H1 (cell line): Measurements from ENCODE around the gene CCDC93. TPM values are rescaled to one million over a fixed set of nuclear protein-coding genes. Genes with fewer than 3 reads are reported as not detected.

ENCODE experiments used
- CTCF ChIA-PET: fragments of 300-600 bp; sonication (Branson Sonifier 250); formaldehyde crosslinking; loops from one replicate; lab custom pipeline; 2021; ENCODE audit not compliant: partially characterized antibody; lab: Charles Lee
- POLR2A ChIA-PET: fragments of 300-600 bp; sonication (Branson Sonifier 250); formaldehyde crosslinking; loops from one replicate; lab custom pipeline; 2021; ENCODE audit warnings: inconsistent platforms; ENCODE audit not compliant: partially characterized antibody; lab: Charles Lee
- DNase-seq, 2 experiments: peaks; one replicate each; pipeline versions ENCODE4 v3.0.0 to v3.0.0-alpha.2; 2010 to 2022; ENCODE audit warnings: low spot score in 2 of 2, low read depth in 1 of 2, mixed read lengths in 1 of 2
- FAIRE-seq: peaks from 2 replicates; lab custom pipeline; 2011; peaks lifted over from hg19 to GRCh38; lab: Jason Lieb, UNC
- H2AFZ ChIP-seq: 2 replicates; pipeline ENCODE4 v1.8.1; 2012; ENCODE audit warnings: low read length, inconsistent platforms
- H2AK5ac ChIP-seq: 2 replicates; pipeline ENCODE4 v1.6.1; 2013; ENCODE audit warnings: low read depth, low read length
- H2BK120ac ChIP-seq: replicated peaks from 2 replicates; pipeline ENCODE3; 2013; ENCODE audit warnings: low read depth, low read length, inconsistent platforms
- H2BK12ac ChIP-seq: 2 replicates; pipeline ENCODE4 v1.6.1; 2013; ENCODE audit warnings: low read depth, low read length
- H2BK15ac ChIP-seq: 2 replicates; pipeline ENCODE4 v1.6.1; 2013; ENCODE audit warnings: low read length
- H2BK20ac ChIP-seq: 2 replicates; pipeline ENCODE4 v1.6.1; 2013; ENCODE audit warnings: low read length
- H2BK5ac ChIP-seq: 2 replicates; pipeline ENCODE4 v1.6.1; 2013; ENCODE audit warnings: low read depth, low read length
- H3K14ac ChIP-seq: 2 replicates; pipeline ENCODE4 v1.6.1; 2013; ENCODE audit warnings: inconsistent platforms; ENCODE audit not compliant: insufficient read length
- H3K18ac ChIP-seq: 2 replicates; pipeline ENCODE4 v1.6.1; 2013; ENCODE audit warnings: low read length; ENCODE audit errors: extremely low read depth
- H3K23ac ChIP-seq: 2 replicates; pipeline ENCODE4 v1.6.1; 2013; ENCODE audit warnings: inconsistent platforms; ENCODE audit not compliant: insufficient read length
- H3K23me2 ChIP-seq: 2 replicates; pipeline ENCODE4 v1.6.1; 2013; ENCODE audit warnings: low read depth, low read length
- H3K27ac ChIP-seq: 2 replicates; pipeline ENCODE4 v1.6.1; 2011; ENCODE audit warnings: low read depth, low read length, inconsistent platforms
- H3K27me3 ChIP-seq, 4 experiments: replicated peaks in 1 of 4; 1 replicate in 1 of 4; 2 replicates in 3 of 4; pipeline versions ENCODE4 v1.6.1 to v1.8.1; 2011 to 2013; ENCODE audit warnings: low read length in 3 of 4, mild to moderate bottlenecking in 3 of 4, inconsistent platforms in 2 of 4, mixed read lengths in 2 of 4, moderate library complexity in 1 of 4; ENCODE audit not compliant: control insufficient read depth in 3 of 4, insufficient read depth in 3 of 4; ENCODE audit errors: extremely low read depth in 1 of 4
- H3K36me3 ChIP-seq, 4 experiments: 2 replicates each; pipeline versions ENCODE4 v1.6.1 to v1.8.1; 2011 to 2013; ENCODE audit warnings: mild to moderate bottlenecking in 4 of 4, low read length in 3 of 4, moderate library complexity in 2 of 4, control low read depth in 1 of 4, inconsistent platforms in 1 of 4; ENCODE audit not compliant: insufficient read depth in 4 of 4, control insufficient read depth in 2 of 4
- H3K4ac ChIP-seq: replicated peaks from 2 replicates; pipeline ENCODE3; 2013; ENCODE audit warnings: low read length, low read depth, mixed read lengths, inconsistent platforms; ENCODE audit not compliant: insufficient read length
- H3K4me1 ChIP-seq, 4 experiments: replicated peaks in 1 of 4; 1 replicate in 1 of 4; 2 replicates in 3 of 4; pipeline versions ENCODE4 v1.6.1 to v1.8.1; 2011 to 2013; ENCODE audit warnings: low read length in 3 of 4, inconsistent platforms in 2 of 4, mixed read lengths in 1 of 4; ENCODE audit not compliant: insufficient read depth in 4 of 4, control insufficient read depth in 3 of 4
- H3K4me2 ChIP-seq, 2 experiments: 2 replicates each; pipeline versions ENCODE4 v1.6.1 to v1.8.1; 2011 to 2013; ENCODE audit warnings: low read depth in 2 of 2, low read length in 2 of 2, control low read depth in 1 of 2, inconsistent platforms in 1 of 2, mild to moderate bottlenecking in 1 of 2; ENCODE audit not compliant: insufficient read depth in 1 of 2
- H3K4me3 ChIP-seq, 4 experiments: fragments of 200-600, 300-600 bp in 1 of 4; sonication (generic), shearing (Covaris generic), sonication (Bioruptor Twin) in 1 of 4; 2 replicates each; pipeline versions ENCODE4 v1.5.1 to v1.8.1; 2011 to 2016; ENCODE audit warnings: low read length in 4 of 4, low read depth in 3 of 4, control low read depth in 2 of 4, inconsistent platforms in 2 of 4, mild to moderate bottlenecking in 2 of 4, mixed read lengths in 1 of 4, moderate library complexity in 1 of 4; ENCODE audit not compliant: insufficient read depth in 2 of 4; ENCODE audit errors: extremely low read depth in 1 of 4
- H3K56ac ChIP-seq: replicated peaks from 2 replicates; pipeline ENCODE3; 2013; ENCODE audit warnings: low read depth, mild to moderate bottlenecking, mixed read lengths, low read length, inconsistent platforms; ENCODE audit not compliant: insufficient read length
- H3K79me1 ChIP-seq: 2 replicates; pipeline ENCODE4 v1.6.1; 2013; ENCODE audit warnings: low read depth, low read length, control low read depth
- H3K79me2 ChIP-seq, 2 experiments: 2 replicates each; pipeline versions ENCODE4 v1.6.1 to v1.8.1; 2012 to 2013; ENCODE audit warnings: low read length in 2 of 2, mild to moderate bottlenecking in 2 of 2, inconsistent platforms in 1 of 2; ENCODE audit not compliant: insufficient read depth in 2 of 2, control insufficient read depth in 1 of 2
- H3K9ac ChIP-seq, 4 experiments: replicated peaks in 1 of 4; 1 replicate in 1 of 4; 2 replicates in 3 of 4; pipeline versions ENCODE4 v1.6.1 to v1.8.1; 2011 to 2013; ENCODE audit warnings: low read depth in 3 of 4, low read length in 3 of 4, control low read depth in 2 of 4, mild to moderate bottlenecking in 2 of 4, moderate library complexity in 2 of 4, inconsistent platforms in 1 of 4; ENCODE audit errors: extremely low read depth in 1 of 4
- H3K9me3 ChIP-seq, 2 experiments: 2 replicates each; pipeline versions ENCODE4 v1.6.1 to v1.8.1; 2012 to 2013; ENCODE audit warnings: mild to moderate bottlenecking in 2 of 2, moderate library complexity in 2 of 2, control low read depth in 1 of 2, inconsistent platforms in 1 of 2, low read depth in 1 of 2, low read length in 1 of 2, mixed read lengths in 1 of 2; ENCODE audit not compliant: insufficient read depth in 2 of 2
- H4K20me1 ChIP-seq, 2 experiments: replicated peaks in 1 of 2; 2 replicates each; pipeline versions ENCODE3 to v1.8.1; 2011 to 2013; ENCODE audit warnings: inconsistent platforms in 2 of 2, low read length in 2 of 2, mild to moderate bottlenecking in 1 of 2; ENCODE audit not compliant: insufficient read depth in 2 of 2, control insufficient read depth in 1 of 2
- H4K5ac ChIP-seq: 2 replicates; pipeline ENCODE4 v1.6.1; 2013; ENCODE audit warnings: low read length, low read depth, mixed read lengths, inconsistent platforms; ENCODE audit not compliant: insufficient read length
- H4K8ac ChIP-seq: 2 replicates; pipeline ENCODE4 v1.8.0; 2013; ENCODE audit warnings: mild to moderate bottlenecking, moderate library complexity, low read length, inconsistent platforms; ENCODE audit not compliant: insufficient read depth; ENCODE audit errors: extremely low read depth
- H4K91ac ChIP-seq: replicated peaks from 2 replicates; pipeline ENCODE3; 2013; ENCODE audit warnings: low read length, mixed read lengths, inconsistent platforms; ENCODE audit not compliant: insufficient read length
- BRCA1 ChIP-seq: IDR thresholded peaks from 2 replicates; pipeline ENCODE4 v1.6.1; 2012; ENCODE audit warnings: low read depth, low read length, improper control_type of control experiment
- CEBPB ChIP-seq: IDR thresholded peaks from 2 replicates; pipeline ENCODE4 v1.6.1; 2012; ENCODE audit warnings: low read depth, low read length
- RNF2 ChIP-seq: fragments of 200-900, 300-1000 bp; sonication (generic); IDR thresholded peaks from 2 replicates; pipeline ENCODE4 v1.7.1; 2016; ENCODE audit warnings: borderline replicate concordance, low read depth, mild to moderate bottlenecking, antibody characterized with exemption, low read length; ENCODE audit not compliant: poor library complexity, severe bottlenecking; ENCODE audit errors: missing control alignments
- WGBS, 2 experiments: shearing (Covaris generic) in 1 of 2; methylation state at CpG; one replicate each; pipeline versions ENCODE4 v1.1.6 to v1.1.7; 2013 to 2015; ENCODE audit warnings: low lambda C conversion rate in 2 of 2, mixed read lengths in 2 of 2, inconsistent platforms in 1 of 2, low coverage in 1 of 2, missing lambda C conversion rate in 1 of 2; ENCODE audit not compliant: insufficient replicate concordance in 2 of 2, insufficient coverage in 1 of 2, insufficient read length in 1 of 2; ENCODE audit errors: extremely low coverage in 1 of 2, missing lambda C conversion rate in 1 of 2; 5-methylcytosine and 5-hydroxymethylcytosine counted together
- polyA plus RNA-seq, 7 experiments: library from polyadenylated mRNA; depleted of rRNA in 3 of 7; stranded (reverse) in 5 of 7; unstranded in 2 of 7; fragments of >200 nt in 5 of 7; fragments of 200-250 nt in 2 of 7; gene quantifications; 1 replicate in 5 of 7; 2 replicates in 1 of 7; 4 replicates in 1 of 7; pipeline versions ENCODE4 v1.2.1 to v1.2.3, GENCODE V29; 2011 to 2013; ENCODE audit warnings: missing spikeins in 2 of 7, mixed read lengths in 2 of 7
- total RNA-seq: library from RNA; stranded (reverse); fragmentation: NEBNext Ultra II Directional; extraction: Animal tissue kit (Norgen Biotek cat#: 25700); gene quantifications from 2 replicates; pipeline ENCODE4 v1.2.1, GENCODE V29; 2021

CCDC93 gene
- total and polyA plus RNA-seq, 2 of the 8 experiments (the other 6 are each of a cell fraction or from before 2014, with no cell fraction given) = 5.5 to 18.0 TPM

- H3K9me3 ChIP-seq = no peaks in the 10 kb centered on the region
- no peak overlapping the region for H2BK12ac ChIP-seq
- no peak overlapping the region for H2AK5ac ChIP-seq
- WGBS, 2 experiments = 93% methylated on average over 5 of the region's 5 CpGs; no CpG with 5 or more reads in 1 of the 2 experiments
- CTCF ChIA-PET = interaction anchor here (1.1 to 1.8 kb wide), 3 partner anchors 8 to 127 kb away, joined by 3 to 5 read pairs (median 4); partner anchors contain the start of gene DDX18
- H3K4me3 ChIP-seq = no peak overlapping the region
- H2BK20ac ChIP-seq = no peak overlapping the region
- no peak overlapping the region for H3K14ac ChIP-seq
- H4K8ac ChIP-seq = no peak overlapping the region
- H3K27me3 ChIP-seq = no peaks in the 10 kb centered on the region
- H3K36me3 ChIP-seq = peaks cover 8 to 46% (median 30%) of the 10 kb centered on the region in 4 experiments
- H3K23ac ChIP-seq = no peak overlapping the region
- H2AFZ ChIP-seq = no peak overlapping the region
- H3K56ac ChIP-seq = no peak overlapping the region
- TF ChIP-seq RNF2 (no peak), CEBPB (no peak), BRCA1 (no peak)
- no peaks in the 10 kb centered on the region for H3K79me1 ChIP-seq
- H4K91ac ChIP-seq = no peak overlapping the region
- H3K23me2 ChIP-seq = no peaks in the 10 kb centered on the region
- no peak for FAIRE-seq
- no peak overlapping the region for H2BK5ac ChIP-seq
- H4K5ac ChIP-seq = no peak overlapping the region
- no peak overlapping the region for H2BK15ac ChIP-seq
- H3K9ac ChIP-seq = no peak overlapping the region
- H3K4me1 ChIP-seq = no peaks in the 10 kb centered on the region; a peak in 2 of 7 replicates
- H3K79me2 ChIP-seq = no peaks in the 10 kb centered on the region
- H3K27ac ChIP-seq = no peak overlapping the region
- H3K18ac ChIP-seq = no peak overlapping the region
- DNase-seq = no peak
- H3K4me2 ChIP-seq = no peak overlapping the region
- H2BK120ac ChIP-seq = no peak overlapping the region
- POLR2A ChIA-PET = no interaction called here
- H4K20me1 ChIP-seq = peaks cover 0 to 2% of the 10 kb centered on the region in 2 experiments
- no peak overlapping the region for H3K4ac ChIP-seq
Observed at GRCh38 chr2:117941693-117942092, 72.2 kb downstream of the CCDC93 start.
